SKM-1 (cell line): ENCODE data around the gene ACTN1.

Experiments
- DNase-seq: peaks from one replicate; lab custom pipeline; 2025; ENCODE audit not compliant: unreplicated experiment; lab: John Stamatoyannopoulos, UW

Gene ACTN1

DNA sequence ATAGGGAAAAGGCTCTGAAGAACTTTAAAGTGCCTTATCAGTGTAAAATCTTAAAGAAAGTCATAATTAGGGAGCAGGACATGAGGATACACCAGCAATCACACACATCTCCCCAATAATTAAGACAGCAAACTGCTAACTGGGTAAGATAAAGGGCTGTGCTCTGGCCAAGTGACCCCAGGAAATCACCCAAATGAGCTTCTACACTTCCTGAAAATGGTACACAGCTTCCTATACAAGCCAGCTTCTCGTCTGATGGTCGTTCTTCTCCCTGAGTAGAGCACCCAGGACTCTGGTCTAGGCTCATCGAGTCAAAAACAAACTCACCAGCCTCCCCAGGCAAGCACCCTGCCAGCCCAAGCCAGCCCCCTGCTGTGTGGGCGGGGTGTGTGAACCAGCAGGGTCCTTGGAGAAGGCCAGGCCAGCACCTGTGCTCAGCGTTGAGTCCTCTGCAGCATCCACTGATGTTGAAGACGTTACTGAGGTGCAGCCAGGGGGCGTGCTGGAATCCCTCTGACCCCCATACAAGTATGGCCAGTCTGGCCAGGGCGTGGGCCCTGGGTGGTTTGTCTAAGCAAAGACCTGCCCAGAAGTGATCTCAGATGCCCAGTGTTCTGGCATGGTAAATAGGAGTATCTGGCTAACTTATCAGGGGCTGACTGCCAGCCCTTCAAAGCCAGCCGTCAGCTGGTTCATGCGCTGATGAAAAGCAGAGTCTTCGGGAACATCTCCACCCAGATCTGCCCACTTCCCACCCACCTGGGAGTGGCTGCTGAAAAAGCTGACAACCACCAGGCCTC lies 41.4 kb downstream of the ACTN1 start:
- DNase-seq, result no peak

DNA sequence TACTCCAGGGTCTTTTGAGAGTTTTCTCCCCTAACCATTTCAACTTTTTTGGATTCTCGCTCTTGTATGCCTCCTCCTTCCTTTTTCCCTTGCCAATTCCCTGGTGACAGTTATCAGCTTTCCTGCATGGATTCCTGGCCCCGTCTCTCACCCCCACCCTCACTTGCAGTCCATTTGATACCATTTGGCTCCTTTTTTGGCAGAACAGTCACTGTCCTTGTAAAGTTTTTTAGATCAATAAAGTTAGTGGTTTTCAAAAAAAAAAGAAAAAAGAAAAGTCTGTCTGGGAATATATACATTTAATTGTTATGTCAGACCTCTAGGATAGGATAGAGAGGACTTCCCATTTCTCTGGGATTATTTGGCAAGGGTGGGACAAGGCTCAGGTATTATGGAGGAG lies 42.1 kb downstream of the ACTN1 start:
- no peak for DNase-seq

DNA sequence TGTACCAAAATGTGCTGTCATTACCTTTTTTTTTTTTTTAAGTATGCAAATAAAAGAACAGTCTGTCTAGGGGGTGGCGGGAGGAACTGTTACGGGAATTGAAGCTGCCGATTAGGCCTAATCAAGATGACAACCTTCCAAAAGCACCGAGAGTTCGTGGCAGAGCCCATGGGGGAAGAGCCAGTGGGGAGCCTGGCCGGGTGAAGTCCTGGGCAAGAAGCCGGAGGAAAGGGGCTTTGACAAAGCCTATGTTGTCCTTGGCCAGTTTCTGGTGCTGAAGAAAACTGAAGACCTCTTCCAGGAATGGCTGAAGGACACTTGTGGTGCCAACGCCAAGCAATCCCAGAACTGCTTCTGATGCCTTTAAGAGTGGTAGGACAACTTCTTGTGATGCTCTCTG lies 42.6 kb downstream of the ACTN1 start:
- no peak for DNase-seq

DNA sequence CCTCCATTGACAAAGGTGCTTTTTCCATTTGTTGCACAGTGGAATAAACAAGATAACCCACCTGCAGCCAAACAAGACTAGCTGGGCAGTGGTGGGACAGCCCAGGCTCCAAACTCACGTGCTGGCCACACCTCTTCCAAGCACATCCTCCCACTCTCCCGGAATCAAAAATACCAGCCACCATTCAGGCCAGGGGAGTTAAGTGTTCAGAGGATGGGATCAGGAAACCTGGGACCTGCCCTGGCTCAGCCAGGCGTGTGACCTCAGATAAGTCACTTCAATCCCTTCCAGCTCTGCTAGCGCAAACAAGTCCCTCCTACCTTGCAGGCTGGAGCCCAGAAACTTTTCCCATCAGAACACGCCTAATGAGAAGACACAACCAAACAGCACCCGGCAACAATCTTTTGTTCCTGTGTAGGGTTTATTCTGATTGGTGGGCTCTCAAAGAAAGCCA lies 43.3 kb downstream of the ACTN1 start:
- no peak for DNase-seq

DNA sequence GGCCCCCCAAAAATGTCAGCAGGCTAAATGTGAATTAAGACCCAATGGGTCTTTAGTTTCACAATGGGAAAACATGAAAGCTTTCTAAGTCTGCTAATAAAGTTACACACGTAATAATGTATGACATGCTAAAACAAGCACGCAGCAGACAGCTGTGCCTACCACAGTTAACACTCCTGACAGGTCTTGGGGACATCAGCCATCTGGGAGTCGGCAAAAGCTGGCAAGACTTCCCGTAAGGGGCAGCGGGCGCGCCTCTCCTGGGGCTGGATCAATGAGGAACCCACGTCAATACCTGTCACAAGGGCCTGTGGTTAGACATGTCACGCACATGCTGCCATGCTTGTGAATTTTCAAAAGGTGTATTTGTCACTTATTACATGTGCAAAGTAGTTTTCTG lies 45.0 kb downstream of the ACTN1 start:
- DNase-seq, result no peak

DNA sequence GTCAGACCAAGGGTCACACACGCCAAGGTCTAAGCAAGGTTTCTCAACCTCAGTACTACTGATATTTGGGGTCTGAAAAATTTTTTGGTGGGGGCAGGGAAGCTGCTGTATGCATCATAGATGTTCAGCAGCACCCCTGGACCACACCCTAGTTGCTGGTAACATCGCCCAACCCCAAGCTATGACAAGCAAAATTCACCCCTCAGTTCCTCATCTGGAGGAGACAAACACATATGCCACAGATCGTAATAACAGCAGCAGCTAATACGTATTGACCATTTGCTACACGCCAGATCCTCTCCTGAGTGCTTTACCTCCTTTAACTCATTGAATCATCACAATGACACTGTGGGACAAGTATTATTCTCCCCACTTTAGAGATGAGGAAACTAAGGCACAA lies 46.4 kb downstream of the ACTN1 start:
- no peak for DNase-seq

DNA sequence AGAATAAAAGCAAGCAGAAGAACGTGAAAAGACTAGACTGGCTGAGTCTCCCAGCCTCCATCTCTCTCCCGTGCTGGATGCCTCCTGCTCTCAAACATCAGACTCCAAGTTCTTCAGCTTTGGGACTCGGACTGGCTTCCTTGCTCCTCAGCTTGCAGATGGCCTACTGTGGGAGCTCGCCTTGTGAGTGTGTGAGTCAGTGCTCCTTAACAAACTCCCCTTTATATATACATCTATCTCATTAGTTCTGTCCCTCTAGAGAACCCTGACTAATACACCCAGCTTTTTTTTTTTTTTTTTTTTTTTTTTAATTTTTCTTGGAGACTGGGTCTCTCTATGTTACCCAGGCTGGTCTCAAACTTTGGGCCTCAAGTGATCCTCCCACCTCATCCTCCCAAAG lies 46.9 kb downstream of the ACTN1 start:
- DNase-seq, result no peak

DNA sequence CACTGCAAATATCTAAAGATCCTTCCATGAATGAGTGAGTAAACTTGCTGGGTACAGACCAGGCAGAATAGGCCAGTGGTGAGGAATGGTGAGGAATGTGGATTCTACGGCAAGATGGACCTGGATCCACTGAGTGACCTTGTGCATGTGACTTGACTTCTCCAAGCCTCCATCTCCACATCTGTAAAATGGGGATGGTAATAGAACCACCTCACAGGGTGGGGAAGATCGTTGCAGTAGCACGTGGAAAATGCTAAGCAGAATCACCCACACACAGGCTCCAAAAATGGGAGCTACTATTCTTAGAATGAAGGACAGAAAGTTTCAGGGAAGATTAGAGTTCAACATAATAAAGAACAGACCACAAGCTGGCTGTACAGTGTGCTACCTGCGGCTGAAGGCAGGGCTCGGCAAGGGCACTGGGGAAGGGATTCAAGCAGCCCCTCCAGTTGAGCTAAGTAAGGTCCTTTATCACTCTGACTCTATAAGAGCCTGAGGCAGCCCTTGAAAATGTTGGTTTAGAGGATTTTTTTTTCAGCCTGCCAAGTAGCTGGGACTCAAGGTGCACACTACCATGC lies 47.5 kb downstream of the ACTN1 start:
- DNase-seq, result no peak

DNA sequence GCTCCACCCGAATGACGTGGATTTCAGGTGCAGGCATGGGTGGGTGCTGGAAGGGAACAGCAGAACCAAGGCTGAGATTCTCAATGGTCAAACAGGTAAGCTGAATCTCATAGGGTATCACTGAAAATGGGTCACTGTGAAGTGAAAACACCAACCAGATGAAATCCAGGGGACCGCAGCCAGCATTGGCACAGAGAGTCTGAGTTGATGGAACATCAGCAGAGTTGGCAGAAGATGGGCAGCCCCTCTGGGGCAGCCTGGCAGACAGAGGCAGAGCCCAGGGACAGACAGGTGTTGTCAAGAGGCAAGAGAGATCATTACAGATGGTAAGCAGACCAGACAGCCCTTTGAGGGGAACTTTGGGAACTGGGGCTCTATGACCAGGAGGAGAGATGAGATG lies 48.0 kb downstream of the ACTN1 start:
- no peak for DNase-seq

DNA sequence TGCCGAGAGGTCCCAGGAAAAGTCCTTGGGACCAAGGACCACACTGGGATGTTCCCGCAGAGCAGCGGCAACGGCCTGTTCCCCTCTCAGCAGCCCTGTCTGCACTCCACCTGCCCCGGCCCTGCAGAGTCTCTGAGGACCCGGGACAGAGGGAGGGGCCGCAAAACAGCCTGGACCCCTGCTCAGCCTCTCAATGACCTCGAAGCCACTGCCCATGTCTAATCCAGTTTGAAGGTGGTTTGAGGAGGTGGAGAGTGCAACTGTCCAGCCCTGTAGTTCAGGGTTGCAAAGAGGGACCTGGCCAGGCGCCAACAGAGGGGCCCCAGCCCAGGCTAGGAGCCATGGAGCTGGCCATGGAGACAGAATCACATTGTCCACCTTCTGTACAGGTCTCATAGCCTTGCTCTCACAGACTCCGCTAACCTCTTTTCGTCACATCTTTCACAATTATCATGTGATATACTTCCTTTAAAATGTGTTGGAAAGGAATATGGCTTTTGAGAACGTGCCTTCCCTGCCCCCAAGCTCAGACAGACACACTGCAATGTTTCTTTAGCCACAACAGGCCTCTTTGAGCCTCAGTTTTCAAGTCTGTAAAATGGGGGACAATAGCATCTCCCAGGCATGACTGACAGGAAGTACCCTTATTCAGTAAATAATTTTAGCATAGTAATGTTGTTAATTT lies 49.3 kb downstream of the ACTN1 start:
- DNase-seq, result no peak

DNA sequence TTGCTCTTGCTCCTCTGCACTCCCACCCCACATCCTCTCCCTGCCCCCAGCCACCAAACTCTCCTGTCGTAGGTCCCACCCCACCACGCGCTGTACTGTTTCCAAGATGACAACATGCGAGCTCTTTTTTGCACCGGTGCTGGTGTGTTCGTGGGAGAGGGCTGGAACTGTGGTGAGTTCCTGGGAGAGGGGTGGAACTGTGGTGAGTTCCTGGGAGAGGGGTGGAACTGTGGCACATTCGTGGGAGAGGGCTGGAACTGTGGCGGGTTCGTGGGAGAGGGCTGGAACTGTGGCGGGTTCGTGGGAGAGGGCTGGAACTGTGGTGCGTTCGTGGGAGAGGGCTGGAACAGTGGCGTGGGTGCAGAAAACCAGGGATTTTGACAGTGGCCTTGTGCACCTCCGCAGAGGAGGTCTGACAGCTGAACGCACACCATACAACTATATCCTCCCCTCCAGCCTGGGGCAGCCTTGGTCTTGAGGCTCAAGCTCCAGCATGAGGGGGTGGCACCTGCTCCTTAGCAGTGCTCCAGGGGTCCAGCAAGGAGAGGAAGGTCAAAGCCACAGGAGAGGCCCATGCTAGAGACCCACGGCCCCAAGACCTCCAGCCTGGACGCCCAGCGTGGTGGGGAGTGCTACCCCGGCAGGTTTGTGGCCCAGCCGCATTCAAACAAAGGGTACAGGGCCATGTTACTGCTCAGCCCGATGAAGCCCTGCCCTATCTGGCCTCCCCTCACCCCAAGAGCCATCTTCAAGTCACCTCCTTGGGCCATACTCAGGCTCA lies 50.1 kb downstream of the ACTN1 start:
- DNase-seq, result no peak

DNA sequence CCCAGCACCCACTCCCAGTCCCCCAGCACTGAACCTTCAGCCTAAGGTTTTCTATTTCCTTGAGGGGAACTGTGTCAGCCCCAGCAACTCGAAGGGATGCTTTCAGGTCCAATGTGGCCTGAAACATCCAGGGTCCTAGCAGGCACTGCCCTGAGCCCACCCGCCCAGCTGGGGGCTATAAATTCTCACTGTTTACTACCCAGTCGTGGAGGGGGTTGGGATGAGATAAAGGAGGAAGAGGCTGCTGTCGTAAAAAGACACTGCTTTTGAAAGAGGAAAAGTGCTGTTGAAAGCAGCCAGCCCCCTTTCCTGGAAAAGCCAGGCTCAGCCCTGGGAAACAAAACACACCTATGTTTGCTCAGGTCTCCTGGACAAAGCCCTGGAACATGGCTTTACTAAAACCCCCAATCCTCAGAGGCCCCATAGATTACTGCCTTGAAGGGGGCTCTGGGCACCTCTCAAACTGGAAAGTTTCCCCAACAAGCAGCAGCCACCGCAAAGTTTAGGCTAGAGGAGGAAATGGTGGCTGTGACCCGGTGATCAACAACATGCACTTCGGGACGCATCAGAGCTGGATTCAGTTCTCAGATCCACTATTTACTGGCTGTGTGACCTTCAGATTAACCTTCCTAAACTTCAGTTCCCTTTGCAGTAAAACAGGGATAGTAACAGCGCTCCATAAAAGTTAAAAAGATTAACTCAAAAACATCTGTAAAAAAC lies 51.0 kb downstream of the ACTN1 start:
- no peak for DNase-seq

DNA sequence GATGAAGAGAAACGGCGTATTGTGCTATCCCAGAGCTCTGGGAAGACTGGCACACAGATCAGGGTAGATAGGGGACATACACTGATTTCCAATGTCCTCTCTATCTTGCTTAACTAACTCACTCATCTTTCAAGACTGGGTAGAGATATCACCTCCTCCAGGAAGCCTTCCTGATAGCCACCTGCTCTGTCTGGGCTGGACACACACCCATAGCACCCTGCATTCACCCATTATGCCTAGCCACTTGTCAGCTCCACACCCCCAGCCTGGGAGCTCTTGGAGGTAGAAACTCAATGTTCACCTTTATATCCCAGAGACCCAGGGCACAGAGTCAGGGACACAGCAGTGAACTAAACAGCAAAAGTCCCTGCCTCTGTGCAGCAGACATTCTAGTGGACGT lies 52.0 kb downstream of the ACTN1 start:
- no peak for DNase-seq

DNA sequence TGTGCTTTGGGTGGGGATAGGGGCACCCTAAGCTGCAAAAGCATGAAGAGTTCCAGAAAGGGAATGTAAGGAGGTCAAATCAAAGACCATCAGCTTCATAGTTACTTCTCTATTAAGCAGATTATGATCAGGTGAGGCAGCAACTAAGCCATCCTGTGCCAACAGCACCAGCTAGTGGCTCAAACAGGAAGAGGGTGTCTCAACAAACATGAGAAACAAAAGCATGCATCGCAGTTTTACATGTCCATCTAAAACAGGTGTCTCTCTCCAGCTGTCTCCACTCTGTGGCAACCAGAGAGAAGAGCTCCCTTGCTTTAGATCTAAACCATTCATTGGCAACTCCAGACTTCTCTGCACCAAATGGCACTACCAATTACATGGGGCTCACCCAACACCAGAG lies 52.9 kb downstream of the ACTN1 start:
- DNase-seq, result no peak

DNA sequence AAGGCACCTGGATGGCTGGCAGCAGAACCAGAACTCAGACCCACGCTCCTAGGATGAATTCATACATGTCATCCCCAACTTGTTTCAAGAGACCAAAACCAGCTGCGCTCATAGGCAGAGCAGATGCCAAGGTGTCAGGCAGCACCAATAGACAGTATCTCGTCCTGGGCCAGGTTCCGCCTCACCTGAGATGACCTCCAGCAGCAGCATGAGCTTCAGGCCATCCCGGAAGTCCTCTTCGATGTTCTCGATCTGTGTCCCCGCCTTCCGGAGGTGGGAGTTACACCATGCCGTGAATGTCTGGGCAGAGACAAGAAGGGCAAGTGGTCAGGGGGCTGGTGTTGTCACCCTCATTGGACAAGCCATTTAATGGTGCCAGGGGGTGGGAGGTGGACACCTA lies 53.7 kb downstream of the ACTN1 start:
- no peak for DNase-seq

DNA sequence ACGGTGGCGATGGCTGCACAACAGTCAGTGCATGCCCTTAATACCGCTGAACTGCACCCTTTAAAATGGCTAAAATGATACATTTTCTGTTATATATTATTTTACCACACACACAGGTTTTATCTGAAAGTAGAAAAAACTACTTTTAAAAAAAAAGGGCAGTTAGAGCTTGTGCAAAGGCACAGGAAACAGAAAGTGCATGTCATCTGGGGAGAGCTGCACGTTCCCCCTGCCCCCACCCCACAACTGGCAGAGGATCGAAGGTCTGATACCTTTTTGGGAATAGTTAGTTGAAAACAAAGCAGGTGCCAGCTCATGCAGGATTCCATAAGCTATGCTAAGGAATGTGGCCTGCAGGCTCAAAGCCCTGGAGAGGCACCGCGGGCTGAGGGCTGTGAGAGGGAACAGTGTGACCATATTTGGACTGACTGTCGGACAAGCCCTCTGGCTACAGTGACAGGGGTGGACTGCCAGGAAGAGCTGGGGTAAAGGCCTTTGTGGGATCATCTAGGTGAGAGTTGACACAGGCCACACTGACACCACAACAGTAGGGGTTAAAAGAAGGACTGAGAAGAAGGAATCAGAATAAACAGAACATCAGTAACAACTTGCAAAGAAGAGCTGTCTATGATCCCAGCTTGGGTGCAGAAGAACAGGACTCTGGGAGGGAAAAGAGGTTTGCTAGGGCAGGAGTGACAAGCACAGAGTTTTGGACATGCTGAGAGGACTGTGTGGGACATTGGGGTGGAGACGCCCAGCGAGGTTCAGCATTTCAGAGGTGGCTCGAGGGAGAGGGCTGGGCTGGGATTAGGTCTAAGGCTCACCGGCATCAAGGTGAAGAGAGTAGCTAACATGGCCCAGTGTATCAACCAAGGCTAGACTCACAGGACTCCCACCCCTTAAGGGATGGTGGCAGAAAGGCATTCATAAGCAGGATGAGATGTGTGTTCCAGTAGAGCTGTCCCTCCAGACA lies 54.6 kb downstream of the ACTN1 start:
- no peak for DNase-seq

DNA sequence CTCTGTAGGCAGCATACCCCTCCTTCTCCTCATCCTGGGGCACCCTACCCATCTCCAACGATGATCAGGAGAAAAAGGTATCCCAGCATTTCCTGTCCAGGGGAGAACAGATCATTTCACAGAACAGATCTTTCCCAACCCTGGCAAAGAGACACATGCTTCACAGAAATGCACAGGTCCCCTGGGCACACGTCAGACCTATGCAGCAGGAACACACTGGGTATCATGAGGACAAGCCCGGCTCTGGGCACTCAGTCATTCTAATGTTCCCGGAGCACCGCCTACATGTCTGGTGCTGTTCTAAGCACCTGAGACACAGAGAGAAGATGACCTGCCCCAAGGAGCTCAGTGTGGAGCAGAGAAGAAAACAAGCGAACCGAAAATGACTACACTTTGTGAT lies 56.2 kb downstream of the ACTN1 start:
- DNase-seq, result no peak

DNA sequence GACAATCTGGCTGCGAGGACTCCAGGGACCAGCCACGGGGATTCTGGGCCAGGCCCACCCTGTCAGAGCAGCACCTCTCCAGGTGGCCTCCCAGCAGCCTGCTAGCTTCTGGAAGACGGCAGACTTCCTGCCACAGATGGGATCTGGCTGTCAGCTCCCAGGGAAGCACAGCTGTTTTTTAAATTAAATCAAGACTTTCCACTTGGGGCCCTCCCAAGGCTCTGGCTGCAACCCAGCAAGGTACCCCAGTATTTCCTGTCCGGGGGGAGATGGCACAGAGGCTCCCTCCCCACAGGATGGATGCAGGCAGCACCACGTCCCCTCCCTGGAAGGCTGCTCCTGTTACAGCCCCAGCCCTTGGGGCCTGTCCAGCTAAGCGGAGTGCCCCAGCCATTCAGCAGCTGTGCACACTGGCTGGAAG lies 56.9 kb downstream of the ACTN1 start:
- DNase-seq, result no peak

DNA sequence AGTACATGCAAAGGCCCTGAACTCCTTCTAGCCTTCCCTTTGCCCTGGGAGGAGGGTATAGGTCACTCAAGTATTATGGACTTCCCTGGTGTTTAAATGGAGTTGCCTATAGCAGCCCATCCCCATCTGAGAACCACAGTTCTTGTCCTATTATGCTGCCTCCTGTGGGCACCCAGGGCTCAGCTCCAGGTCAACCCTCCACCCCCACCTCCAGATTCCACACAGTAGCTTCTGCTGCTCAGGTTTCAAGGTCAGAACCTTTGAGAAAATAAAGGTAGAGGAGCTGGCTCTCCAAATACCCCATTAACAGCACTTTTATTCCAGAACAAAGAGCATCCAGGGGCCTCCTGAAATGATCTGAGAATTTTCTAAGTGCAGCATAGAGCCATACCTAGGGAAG lies 57.4 kb downstream of the ACTN1 start:
- no peak for DNase-seq

DNA sequence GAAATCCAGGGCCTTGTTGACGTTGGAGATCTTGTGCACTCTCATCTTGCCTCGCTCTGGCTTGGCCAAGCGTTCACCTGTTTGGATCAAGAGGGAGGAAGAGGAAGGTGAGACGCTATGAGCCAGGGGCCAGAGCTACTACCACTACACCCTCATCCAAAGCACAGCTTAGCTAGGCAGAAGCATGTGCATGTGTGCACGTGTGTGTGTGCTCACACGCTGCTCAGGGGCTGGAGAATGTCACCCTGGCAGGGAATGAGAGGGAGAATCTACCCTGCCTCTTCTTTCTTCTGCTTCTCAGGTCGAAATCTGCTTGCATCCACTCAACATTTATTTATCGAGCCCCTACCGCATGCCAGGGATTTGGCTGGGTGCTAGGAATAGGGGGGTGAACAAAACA lies 58.1 kb downstream of the ACTN1 start:
- no peak for DNase-seq
